NK-92 (cell line): Measurements from ENCODE around the gene ROBO4.

ENCODE experiments used
- DNase-seq: peaks from one replicate; lab custom pipeline; 2025; ENCODE audit not compliant: unreplicated experiment; lab: John Stamatoyannopoulos, UW

The ROBO4 gene

GRCh38 chr11:124875401-124875800, 22.3 kb downstream of the ROBO4 start:
- DNase-seq, result no peak

GRCh38 chr11:124874571-124875255, 23.0 kb downstream of the ROBO4 start:
- DNase-seq, result no peak

- DNase-seq, result no peak
These were observed 23.7 kb downstream of the ROBO4 start for GRCh38 chr11:124873951-124874350.

- DNase-seq, result no peak
These were observed 24.9 kb downstream of the ROBO4 start for GRCh38 chr11:124872741-124873140.

GRCh38 chr11:124872280-124872679, 25.4 kb downstream of the ROBO4 start:
- no peak for DNase-seq

- no peak for DNase-seq
These were observed 27.2 kb downstream of the ROBO4 start for GRCh38 chr11:124870430-124870829.

GRCh38 chr11:124869856-124870387, 27.7 kb downstream of the ROBO4 start:
- no peak for DNase-seq

GRCh38 chr11:124869331-124869730, 28.3 kb downstream of the ROBO4 start:
- no peak for DNase-seq

- DNase-seq, result no peak
These were observed 29.1 kb downstream of the ROBO4 start for GRCh38 chr11:124868331-124869274.

GRCh38 chr11:124867700-124868099, 30.0 kb downstream of the ROBO4 start:
- DNase-seq, result no peak

- no peak for DNase-seq
These were observed 31.5 kb downstream of the ROBO4 start for GRCh38 chr11:124865902-124866851.

GRCh38 chr11:124865181-124865901, 32.3 kb downstream of the ROBO4 start, which contains the start of gene ROBO3:
TSS of gene ROBO3 (plus strand) at chr11:124865432. CDS start at chr11:124865578, 146 bp downstream.
- DNase-seq, result no peak

- no peak for DNase-seq
These were observed 32.8 kb downstream of the ROBO4 start for GRCh38 chr11:124864892-124865180.

GRCh38 chr11:124864176-124864891, 33.3 kb downstream of the ROBO4 start:
- DNase-seq, result no peak

- DNase-seq, result no peak
These were observed 33.9 kb downstream of the ROBO4 start for GRCh38 chr11:124863826-124864165.

- DNase-seq, result no peak
These were observed 34.4 kb downstream of the ROBO4 start for GRCh38 chr11:124863137-124863825.

GRCh38 chr11:124861670-124862069, 36.0 kb downstream of the ROBO4 start:
- DNase-seq, result no peak

GRCh38 chr11:124859171-124859570, 38.5 kb downstream of the ROBO4 start:
- DNase-seq, result no peak

- no peak for DNase-seq
These were observed 51.5 kb downstream of the ROBO4 start for GRCh38 chr11:124846070-124846673.
